ENCODE data around the gene ALX4.

ALX4 gene

DNA sequence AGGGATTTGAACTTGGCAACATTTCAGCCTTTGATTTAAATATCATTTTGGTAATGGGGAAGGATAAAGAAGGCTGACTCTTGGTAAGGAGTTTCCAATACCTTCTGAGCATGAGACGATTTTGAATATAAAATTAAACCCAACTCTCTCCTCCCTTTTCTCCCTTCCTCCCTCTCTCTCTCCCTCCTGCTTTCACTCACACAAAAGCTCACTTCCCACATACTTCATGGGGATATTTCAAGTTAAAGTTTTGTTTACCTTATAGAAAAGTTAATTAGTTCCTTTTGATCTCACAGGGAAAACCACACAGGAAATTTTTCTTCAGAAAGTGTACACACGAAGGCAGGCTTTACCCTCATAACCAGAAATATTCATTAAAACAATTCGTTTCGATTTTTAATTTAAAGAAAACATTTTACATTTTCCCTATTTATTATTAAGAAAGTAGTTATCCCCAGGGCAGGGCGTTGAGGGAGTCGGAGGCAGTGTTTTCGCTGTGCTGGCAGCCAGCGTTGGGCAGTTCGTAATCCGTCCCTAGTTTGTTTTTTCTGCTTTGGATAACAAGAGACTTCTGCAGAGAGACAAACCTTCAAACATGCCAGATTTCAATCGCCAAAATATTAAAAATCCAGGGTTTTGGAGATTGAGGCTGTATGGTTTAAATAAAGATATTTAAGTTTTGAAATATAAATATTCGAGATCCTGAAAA is 25.3 kb upstream of the ALX4 start:
- Histone ChIP-seq H2BK120ac (ENCODE audit: low read depth, low read length) (no peak overlapping the region), H3K56ac (ENCODE audit: low read length) (no peak overlapping the region), H3K27me3 (ENCODE audit: insufficient read depth, low read length, poor library complexity) (peaks cover 20% of the 10 kb centered on the region), H3K23ac (ENCODE audit: low read length) (no peak overlapping the region), H3K27ac (ENCODE audit: low read depth, low read length) (no peak overlapping the region), H3K4me2 (ENCODE audit: low read length) (no peak overlapping the region), H4K8ac (ENCODE audit: low read depth, low read length) (no peak overlapping the region), H2BK15ac (replicated peaks; ENCODE audit: low read depth) (no peak overlapping the region), H3K9ac (ENCODE audit: low read length) (no peak overlapping the region), H3K79me2 (ENCODE audit: control insufficient read depth, insufficient read depth, low read length) (no peaks in the 10 kb centered on the region), H3K79me1 (ENCODE audit: low read length) (no peaks in the 10 kb centered on the region), H2BK5ac (ENCODE audit: low read length) (no peak overlapping the region), H3K4ac (ENCODE audit: low read depth, low read length) (no peak overlapping the region), H3K36me3 (ENCODE audit: control insufficient read depth, insufficient read depth, low read length) (no peaks in the 10 kb centered on the region), H3K18ac (ENCODE audit: low read length) (no peak overlapping the region), H4K5ac (ENCODE audit: low read length) (no peak overlapping the region), H2AK5ac (ENCODE audit: low read length) (no peak overlapping the region), H3K4me1 (ENCODE audit: control insufficient read depth, low read depth, low read length) (no peaks in the 10 kb centered on the region), H3K4me3 (ENCODE audit: low read length) (no peak overlapping the region)
- no CpG with 5 or more reads among the region's 12 CpGs for WGBS (ENCODE audit: extremely low coverage, insufficient coverage, low lambda C conversion rate)
- DNase-seq = no peak

GRCh38 chr11:44334356-44335004 is 24.5 kb upstream of the ALX4 start:
- WGBS (ENCODE audit: extremely low coverage, insufficient coverage, low lambda C conversion rate) = no CpG with 5 or more reads among the region's 7 CpGs
- H3K9ac ChIP-seq (ENCODE audit: low read length) = no peak overlapping the region
- no peak overlapping the region for H3K18ac ChIP-seq (ENCODE audit: low read length)
- H3K4me3 ChIP-seq (ENCODE audit: low read length) = no peak overlapping the region
- no peaks in the 10 kb centered on the region for H3K79me1 ChIP-seq (ENCODE audit: low read length)
- H2AK5ac ChIP-seq (ENCODE audit: low read length) = no peak overlapping the region
- no peak overlapping the region for H3K4me2 ChIP-seq (ENCODE audit: low read length)
- DNase-seq = no peak
- H3K4me1 ChIP-seq (ENCODE audit: control insufficient read depth, low read depth, low read length) = no peaks in the 10 kb centered on the region
- H3K56ac ChIP-seq (ENCODE audit: low read length) = no peak overlapping the region
- H3K36me3 ChIP-seq (ENCODE audit: control insufficient read depth, insufficient read depth, low read length) = no peaks in the 10 kb centered on the region
- no peaks in the 10 kb centered on the region for H3K79me2 ChIP-seq (ENCODE audit: control insufficient read depth, insufficient read depth, low read length)
- H4K5ac ChIP-seq (ENCODE audit: low read length) = no peak overlapping the region
- H4K8ac ChIP-seq (ENCODE audit: low read depth, low read length) = no peak overlapping the region
- no peak overlapping the region for H2BK5ac ChIP-seq (ENCODE audit: low read length)
- no peak overlapping the region for H2BK15ac ChIP-seq (replicated peaks; ENCODE audit: low read depth)
- H3K23ac ChIP-seq (ENCODE audit: low read length) = no peak overlapping the region
- H3K27ac ChIP-seq (ENCODE audit: low read depth, low read length) = no peak overlapping the region
- peaks cover 20% of the 10 kb centered on the region for H3K27me3 ChIP-seq (ENCODE audit: insufficient read depth, low read length, poor library complexity)
- no peak overlapping the region for H3K4ac ChIP-seq (ENCODE audit: low read depth, low read length)
- no peak overlapping the region for H2BK120ac ChIP-seq (ENCODE audit: low read depth, low read length)

DNA sequence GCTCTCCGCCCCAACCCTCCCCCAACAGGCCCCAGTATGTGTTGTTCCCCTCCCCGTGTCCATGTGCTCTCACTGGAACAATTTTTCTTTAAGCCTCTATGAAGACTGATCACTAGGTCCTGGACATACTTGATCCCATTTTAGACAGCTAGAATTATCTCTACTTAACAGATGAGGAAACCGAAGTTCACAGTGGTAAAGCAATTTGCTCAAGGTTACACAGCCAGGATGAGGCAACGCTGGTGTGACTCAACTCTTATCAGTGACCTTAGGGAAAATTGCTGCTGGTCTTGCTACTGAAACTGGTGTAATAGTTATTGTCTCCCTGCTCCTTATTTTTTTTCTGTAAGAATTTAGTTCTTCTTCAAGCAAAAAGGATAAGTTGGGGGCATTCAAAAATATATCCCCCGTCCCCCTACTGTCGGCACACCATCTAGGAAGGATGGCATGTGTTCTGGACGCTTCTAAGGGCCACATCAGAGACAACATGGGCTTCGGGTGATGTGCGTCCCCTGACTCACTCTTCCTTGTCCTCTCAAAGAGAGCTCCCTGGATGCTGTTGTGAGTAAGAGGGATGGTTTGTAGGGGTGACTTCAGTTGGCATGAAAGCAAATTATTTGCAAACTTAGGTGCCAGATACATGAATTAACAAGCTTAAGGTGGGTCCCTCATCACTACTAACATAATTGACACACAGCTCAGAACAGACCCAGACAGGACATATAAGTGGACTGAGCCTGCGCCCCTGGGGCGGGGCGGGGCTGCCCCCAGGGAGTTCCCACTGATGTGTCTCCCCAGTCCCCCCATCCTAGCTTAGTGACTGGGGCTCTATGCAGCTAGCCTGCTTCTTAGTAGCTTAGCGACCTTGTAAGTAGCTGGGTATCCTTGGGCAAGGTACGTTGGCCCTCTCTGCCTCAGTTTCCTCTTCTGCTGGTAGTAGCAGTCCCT is 23.6 kb upstream of the ALX4 start:
- no peak overlapping the region for H2AK5ac ChIP-seq (ENCODE audit: low read length)
- H2BK15ac ChIP-seq (replicated peaks; ENCODE audit: low read depth) = no peak overlapping the region
- H3K9ac ChIP-seq (ENCODE audit: low read length) = no peak overlapping the region
- no peaks in the 10 kb centered on the region for H3K4me1 ChIP-seq (ENCODE audit: control insufficient read depth, low read depth, low read length)
- H3K36me3 ChIP-seq (ENCODE audit: control insufficient read depth, insufficient read depth, low read length) = no peaks in the 10 kb centered on the region
- H3K4me3 ChIP-seq (ENCODE audit: low read length) = no peak overlapping the region
- H3K79me2 ChIP-seq (ENCODE audit: control insufficient read depth, insufficient read depth, low read length) = no peaks in the 10 kb centered on the region
- no peak overlapping the region for H3K4me2 ChIP-seq (ENCODE audit: low read length)
- DNase-seq = no peak
- H3K56ac ChIP-seq (ENCODE audit: low read length) = no peak overlapping the region
- H3K27me3 ChIP-seq (ENCODE audit: insufficient read depth, low read length, poor library complexity) = peaks cover 23% of the 10 kb centered on the region
- H2BK5ac ChIP-seq (ENCODE audit: low read length) = no peak overlapping the region
- WGBS (ENCODE audit: extremely low coverage, insufficient coverage, low lambda C conversion rate) = no CpG with 5 or more reads among the region's 14 CpGs
- no peak overlapping the region for H2BK120ac ChIP-seq (ENCODE audit: low read depth, low read length)
- no peak overlapping the region for H3K4ac ChIP-seq (ENCODE audit: low read depth, low read length)
- H4K8ac ChIP-seq (ENCODE audit: low read depth, low read length) = no peak overlapping the region
- H3K23ac ChIP-seq (ENCODE audit: low read length) = no peak overlapping the region
- H3K18ac ChIP-seq (ENCODE audit: low read length) = no peak overlapping the region
- H3K79me1 ChIP-seq (ENCODE audit: low read length) = no peaks in the 10 kb centered on the region
- H4K5ac ChIP-seq (ENCODE audit: low read length) = no peak overlapping the region
- no peak overlapping the region for H3K27ac ChIP-seq (ENCODE audit: low read depth, low read length)

DNA sequence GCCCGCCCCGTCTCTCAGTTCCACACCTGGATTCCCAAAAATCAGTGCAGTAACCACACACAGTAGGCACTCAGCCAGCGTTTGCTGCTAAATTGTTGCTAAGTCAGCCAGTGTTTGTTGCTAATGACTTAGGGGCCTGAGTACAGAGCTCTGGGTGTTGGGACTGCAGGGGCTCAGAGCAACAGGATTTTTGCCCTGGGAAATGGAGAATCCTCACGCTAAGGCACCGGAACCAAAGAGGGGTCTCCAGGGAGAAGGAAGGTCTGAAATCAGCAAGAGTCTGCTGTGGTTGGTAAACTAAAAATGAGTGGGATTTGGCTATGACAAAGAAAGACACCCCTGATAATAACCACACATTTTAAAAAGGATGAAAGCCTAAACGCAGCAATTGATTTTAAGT is 22.7 kb upstream of the ALX4 start:
- H2BK120ac ChIP-seq (ENCODE audit: low read depth, low read length) = no peak overlapping the region
- no peak overlapping the region for H2AK5ac ChIP-seq (ENCODE audit: low read length)
- H3K27me3 ChIP-seq (ENCODE audit: insufficient read depth, low read length, poor library complexity) = peaks cover 24% of the 10 kb centered on the region
- H3K9ac ChIP-seq (ENCODE audit: low read length) = no peak overlapping the region
- H3K23ac ChIP-seq (ENCODE audit: low read length) = no peak overlapping the region
- no peak overlapping the region for H3K18ac ChIP-seq (ENCODE audit: low read length)
- no peak overlapping the region for H2BK5ac ChIP-seq (ENCODE audit: low read length)
- no peak overlapping the region for H3K4ac ChIP-seq (ENCODE audit: low read depth, low read length)
- H3K4me3 ChIP-seq (ENCODE audit: low read length) = no peak overlapping the region
- no CpG with 5 or more reads among the region's 6 CpGs for WGBS (ENCODE audit: extremely low coverage, insufficient coverage, low lambda C conversion rate)
- H3K4me1 ChIP-seq (ENCODE audit: control insufficient read depth, low read depth, low read length) = no peaks in the 10 kb centered on the region
- DNase-seq = no peak
- H3K36me3 ChIP-seq (ENCODE audit: control insufficient read depth, insufficient read depth, low read length) = no peaks in the 10 kb centered on the region
- no peak overlapping the region for H2BK15ac ChIP-seq (replicated peaks; ENCODE audit: low read depth)
- no peak overlapping the region for H3K56ac ChIP-seq (ENCODE audit: low read length)
- no peak overlapping the region for H3K4me2 ChIP-seq (ENCODE audit: low read length)
- H4K8ac ChIP-seq (ENCODE audit: low read depth, low read length) = no peak overlapping the region
- H4K5ac ChIP-seq (ENCODE audit: low read length) = no peak overlapping the region
- H3K79me2 ChIP-seq (ENCODE audit: control insufficient read depth, insufficient read depth, low read length) = no peaks in the 10 kb centered on the region
- H3K27ac ChIP-seq (ENCODE audit: low read depth, low read length) = no peak overlapping the region
- no peaks in the 10 kb centered on the region for H3K79me1 ChIP-seq (ENCODE audit: low read length)

- H3K4me1 ChIP-seq (ENCODE audit: control insufficient read depth, low read depth, low read length) = no peaks in the 10 kb centered on the region
- H3K18ac ChIP-seq (ENCODE audit: low read length) = no peak overlapping the region
- H3K9ac ChIP-seq (ENCODE audit: low read length) = no peak overlapping the region
- H2AK5ac ChIP-seq (ENCODE audit: low read length) = no peak overlapping the region
- no peak overlapping the region for H3K56ac ChIP-seq (ENCODE audit: low read length)
- H3K27ac ChIP-seq (ENCODE audit: low read depth, low read length) = no peak overlapping the region
- no peak overlapping the region for H3K23ac ChIP-seq (ENCODE audit: low read length)
- no peaks in the 10 kb centered on the region for H3K79me2 ChIP-seq (ENCODE audit: control insufficient read depth, insufficient read depth, low read length)
- H3K36me3 ChIP-seq (ENCODE audit: control insufficient read depth, insufficient read depth, low read length) = no peaks in the 10 kb centered on the region
- peaks cover 26% of the 10 kb centered on the region for H3K27me3 ChIP-seq (ENCODE audit: insufficient read depth, low read length, poor library complexity)
- no peak overlapping the region for H4K8ac ChIP-seq (ENCODE audit: low read depth, low read length)
- H3K4ac ChIP-seq (ENCODE audit: low read depth, low read length) = no peak overlapping the region
- H4K5ac ChIP-seq (ENCODE audit: low read length) = no peak overlapping the region
- no peak overlapping the region for H3K4me2 ChIP-seq (ENCODE audit: low read length)
- H2BK15ac ChIP-seq (replicated peaks; ENCODE audit: low read depth) = no peak overlapping the region
- no peak overlapping the region for H3K4me3 ChIP-seq (ENCODE audit: low read length)
- DNase-seq = no peak
- no CpG with 5 or more reads among the region's 8 CpGs for WGBS (ENCODE audit: extremely low coverage, insufficient coverage, low lambda C conversion rate)
- no peaks in the 10 kb centered on the region for H3K79me1 ChIP-seq (ENCODE audit: low read length)
- H2BK120ac ChIP-seq (ENCODE audit: low read depth, low read length) = no peak overlapping the region
- H2BK5ac ChIP-seq (ENCODE audit: low read length) = no peak overlapping the region
Measured at GRCh38 chr11:44329472-44330230, 19.7 kb upstream of the ALX4 start.
